ENCODE results near the gene PSMC1.

The PSMC1 gene

DNA sequence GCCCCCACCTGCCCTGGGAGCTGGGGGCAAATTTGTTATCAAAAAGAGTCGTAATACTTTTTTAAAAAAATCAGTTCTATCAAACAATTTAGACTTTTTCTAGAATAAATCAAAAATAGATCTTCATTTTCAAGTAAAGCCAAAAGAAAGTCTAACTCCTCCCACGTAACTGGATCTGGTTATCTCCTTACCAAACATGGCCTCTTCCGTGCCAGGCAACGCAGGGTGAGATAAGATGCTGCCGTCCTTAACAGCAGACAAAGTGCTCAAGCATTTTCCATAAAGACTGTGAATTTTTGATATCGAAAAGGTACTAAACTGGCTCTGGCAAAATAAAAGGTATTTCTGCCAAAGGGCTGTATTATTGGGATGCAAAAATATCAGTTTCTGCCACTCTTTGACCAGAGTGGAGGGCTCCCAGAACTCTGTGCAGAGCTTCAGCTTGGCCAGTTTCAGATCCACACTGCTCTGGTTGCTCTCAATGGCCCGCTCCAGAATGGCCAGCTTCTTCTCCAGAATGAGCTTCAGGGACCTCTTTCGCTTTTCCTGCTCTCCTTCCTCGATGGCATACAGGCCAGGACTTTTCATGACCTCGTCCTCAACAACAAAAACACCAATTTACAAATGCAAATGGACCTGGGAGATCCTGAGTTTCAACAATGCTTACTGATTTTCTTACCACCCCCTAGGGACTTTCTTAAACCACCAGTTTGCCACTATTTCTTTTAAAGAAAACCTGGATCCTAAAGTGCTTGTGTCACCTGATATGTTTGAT, 46.4 kb downstream of the PSMC1 start:
- DNase-seq (ENCODE audit: low read depth in 2 of 2), result no peak

GRCh38 chr14:90303473-90303872, 47.1 kb downstream of the PSMC1 start:
- no peak for DNase-seq (ENCODE audit: low read depth in 2 of 2)

DNA sequence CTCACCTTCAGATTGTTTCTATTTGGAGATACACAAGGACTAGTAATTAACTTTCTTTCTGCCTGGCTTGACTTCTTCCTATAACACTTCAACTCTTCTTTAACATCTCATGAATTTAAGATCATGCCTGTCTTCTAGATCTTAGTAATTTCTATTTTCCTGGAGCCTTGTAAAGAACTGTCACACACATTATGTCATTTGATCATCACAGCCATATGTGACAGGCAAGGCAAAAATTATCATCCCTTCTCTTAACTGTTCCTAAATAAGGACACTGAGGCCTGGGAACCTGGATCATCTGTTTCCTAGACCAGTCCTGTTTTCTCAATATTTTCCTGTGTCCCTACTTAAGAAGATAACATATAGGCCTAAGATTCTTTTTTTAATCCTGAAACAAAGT, 48.1 kb downstream of the PSMC1 start:
- DNase-seq (ENCODE audit: low read depth in 2 of 2), result no peak

- no peak for DNase-seq (ENCODE audit: low read depth in 2 of 2)
These were observed 48.8 kb downstream of the PSMC1 start for GRCh38 chr14:90305176-90305601.

DNA sequence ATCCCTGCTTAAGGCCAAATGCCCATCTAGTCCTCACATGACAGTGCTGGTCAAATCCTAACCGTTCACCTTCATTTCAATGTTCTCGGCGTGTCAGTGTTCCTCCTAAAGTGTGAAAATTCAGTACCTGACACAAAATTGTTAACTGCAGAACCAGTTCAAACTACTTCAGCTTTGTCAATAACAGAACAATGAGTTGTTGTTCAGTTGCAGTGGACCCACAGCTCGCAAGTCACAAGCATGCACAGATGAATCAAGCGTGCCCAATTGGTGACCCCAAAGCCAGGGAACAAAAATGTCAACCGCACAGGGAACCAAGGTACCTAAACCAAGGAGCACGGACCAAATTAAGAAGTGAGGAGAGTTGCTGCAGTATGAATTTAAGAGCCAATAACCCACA, 52.2 kb downstream of the PSMC1 start:
- no peak for DNase-seq (ENCODE audit: low read depth in 2 of 2)

GRCh38 chr14:90317286-90317685, 60.9 kb downstream of the PSMC1 start:
- no peak for DNase-seq (ENCODE audit: low read depth in 2 of 2)

DNA sequence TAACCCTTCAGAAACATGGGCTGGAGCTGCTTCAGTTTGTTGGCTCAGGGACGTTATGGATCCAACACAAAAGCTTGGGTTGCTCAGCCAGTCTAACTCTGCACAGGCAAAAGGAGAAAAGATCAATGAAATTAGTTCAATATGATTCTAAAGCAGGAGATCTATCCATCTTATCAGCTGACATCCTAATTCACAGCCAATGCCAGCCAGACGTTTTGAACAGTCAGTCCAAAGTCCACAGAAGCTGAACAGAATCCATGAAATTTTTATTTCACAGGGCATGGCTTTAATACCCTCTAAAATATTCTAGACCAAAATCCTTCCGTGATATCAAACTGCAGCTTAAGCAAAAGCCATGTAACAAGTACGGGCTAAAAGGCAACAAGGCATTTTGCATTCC, 61.7 kb downstream of the PSMC1 start:
- no peak for DNase-seq (ENCODE audit: low read depth in 2 of 2)

DNA sequence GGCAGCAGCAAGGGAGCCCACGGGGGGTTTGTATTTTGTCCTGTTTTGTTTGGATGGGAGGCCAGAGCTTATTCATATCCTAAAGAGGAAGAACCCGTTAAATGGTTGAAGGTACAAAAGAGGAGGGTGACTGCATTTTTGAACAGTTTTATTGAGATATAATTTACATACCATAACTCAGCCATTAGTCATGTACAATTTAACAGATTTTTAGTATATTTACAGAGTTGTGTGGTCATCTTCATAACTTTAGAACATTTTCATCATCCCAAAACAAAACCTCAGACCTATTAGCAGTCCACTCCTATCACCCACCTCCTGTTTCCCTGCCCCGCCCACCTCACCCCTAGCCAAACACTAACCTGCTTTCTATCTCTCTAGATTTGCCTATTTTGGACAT, 62.8 kb downstream of the PSMC1 start:
- DNase-seq (ENCODE audit: low read depth in 2 of 2), result no peak

DNA sequence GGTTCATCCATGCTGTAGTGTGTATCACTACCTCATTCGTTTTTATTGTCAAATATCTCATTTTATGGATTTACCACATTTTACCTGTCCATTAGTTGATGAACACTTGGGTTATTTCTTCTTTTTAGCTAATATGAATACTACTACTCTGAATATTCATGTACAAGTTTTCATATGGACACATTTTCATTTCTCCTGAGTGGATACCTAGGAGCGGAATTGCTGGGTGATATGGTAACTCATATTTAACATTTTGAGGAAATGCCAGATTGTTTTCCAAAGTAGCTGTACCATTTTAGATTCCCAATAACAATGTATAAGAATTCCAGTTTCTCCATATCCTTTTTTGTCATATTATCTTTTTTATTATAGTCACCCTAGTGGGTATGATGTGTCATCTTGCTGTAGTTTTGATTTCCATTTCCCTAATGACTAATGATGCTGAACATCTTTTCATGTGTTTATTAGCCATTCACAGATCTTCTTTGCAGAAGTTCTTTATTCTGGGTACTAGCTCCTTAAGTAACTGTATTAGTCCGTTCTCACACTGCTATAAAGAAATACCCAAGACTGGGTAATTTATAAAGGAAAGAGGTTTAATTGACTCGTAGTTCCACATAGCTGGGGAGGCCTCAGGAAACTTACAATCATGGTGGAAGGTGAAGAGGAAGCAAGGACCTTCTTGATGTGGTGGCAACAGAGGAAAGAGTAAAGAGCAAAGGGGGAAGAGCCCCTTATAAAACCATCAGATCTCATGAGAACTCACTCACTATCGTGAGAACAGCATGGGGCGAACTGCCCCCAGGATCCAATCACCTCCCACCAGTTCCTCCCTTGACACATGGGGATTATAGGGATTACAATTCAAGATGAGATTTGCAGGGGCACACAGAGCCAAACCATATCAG, 63.5 kb downstream of the PSMC1 start:
- DNase-seq (ENCODE audit: low read depth in 2 of 2), result no peak

- no peak for DNase-seq (ENCODE audit: low read depth in 2 of 2)
These were observed 65.5 kb downstream of the PSMC1 start for GRCh38 chr14:90321891-90322290.
